HepG2 (cell line): ENCODE data around the gene FGA. TPM values are rescaled to one million over a fixed set of nuclear protein-coding genes. Genes with fewer than 3 reads are reported as not detected.

Experiments used
- FOSL1 ChIP-seq: sonication (generic); formaldehyde crosslinking; IDR thresholded peaks from 2 replicates; pipeline ENCODE4 v1.9.0; 2021; ENCODE audit warnings: missing genetic modification reagents, borderline replicate concordance
- FOXK2 ChIP-seq: fragments of 450-650 bp; IDR thresholded peaks from 2 replicates; pipeline ENCODE4 v1.6.1; 2016
- HDAC1 ChIP-seq: sonication (generic); formaldehyde crosslinking; IDR thresholded peaks from 2 replicates; pipeline ENCODE4 v1.5.1; 2020; ENCODE audit warnings: mild to moderate bottlenecking, missing genetic modification reagents
- KLF16 ChIP-seq, 2 experiments: sonication (generic) in 1 of 2; formaldehyde crosslinking in 1 of 2; IDR thresholded peaks; 2 replicates each; pipeline versions ENCODE4 v1.6.1 to v1.8.0; 2016 to 2023; ENCODE audit warnings: missing genetic modification reagents in 2 of 2, missing compliant biosample characterization in 1 of 2
- RXRB ChIP-seq: IDR thresholded peaks from 2 replicates; pipeline ENCODE4 v1.6.1; 2016; ENCODE audit warnings: borderline replicate concordance, missing genetic modification reagents, missing compliant biosample characterization
- SALL2 ChIP-seq: sonication (generic); formaldehyde crosslinking; IDR thresholded peaks from 2 replicates; pipeline ENCODE4 v1.8.1; 2023; ENCODE audit warnings: mild to moderate bottlenecking, missing genetic modification reagents, inconsistent platforms
- U2AF2 ChIP-seq: fragments of 200-400 bp; formaldehyde crosslinking; IDR thresholded peaks from 2 replicates; pipeline ENCODE4 v1.6.1; 2017; ENCODE audit warnings: low read depth, mild to moderate bottlenecking, low read length
- ZBTB7B ChIP-seq: sonication (generic); formaldehyde crosslinking; IDR thresholded peaks from 2 replicates; pipeline ENCODE4 v1.4.0; 2020; ENCODE audit warnings: missing genetic modification reagents
- ZMAT3 ChIP-seq: sonication (generic); formaldehyde crosslinking; conservative IDR thresholded peaks from 2 replicates; pipeline ENCODE4 v1.7.0; 2021; ENCODE audit warnings: missing genetic modification reagents
- ZMYM3 ChIP-seq: sonication (generic); formaldehyde crosslinking; IDR thresholded peaks from 2 replicates; pipeline ENCODE4 v1.5.1; 2020; ENCODE audit warnings: mild to moderate bottlenecking, missing genetic modification reagents
- ZNF160 ChIP-seq: sonication (generic); formaldehyde crosslinking; IDR thresholded peaks from 2 replicates; pipeline ENCODE4 v1.8.0; 2022; ENCODE audit warnings: mild to moderate bottlenecking, inconsistent platforms, missing genetic modification reagents
- ZNF562 ChIP-seq: sonication (generic); formaldehyde crosslinking; IDR thresholded peaks from 2 replicates; pipeline ENCODE4 v1.8.0; 2022; ENCODE audit warnings: missing genetic modification reagents, borderline replicate concordance
- polyA plus RNA-seq, 8 experiments: library from polyadenylated mRNA; depleted of rRNA in 3 of 8; stranded (reverse) in 7 of 8; unstranded in 1 of 8; fragments of >200 nt; fragmentation: Illumina TruSeq in 4 of 8; extraction: Trizol in 4 of 8; gene quantifications; 2 replicates each; pipeline versions ENCODE4 v1.2.1 to v1.2.3, GENCODE V29; 2011 to 2016; ENCODE audit warnings: low read depth in 4 of 8, missing spikeins in 1 of 8, mixed read lengths in 1 of 8; ENCODE audit not compliant: insufficient read depth in 1 of 8
- total RNA-seq, 5 experiments: library from RNA; depleted of rRNA; stranded (reverse); fragments of >200 nt; fragmentation: Illumina TruSeq; extraction: Trizol; gene quantifications; 2 replicates each; pipeline ENCODE4 v1.2.3, GENCODE V29; 2016; ENCODE audit warnings: low read depth in 1 of 5
- TF ChIP-seq, protein P1 (sequence below): sonication (generic); formaldehyde crosslinking; IDR thresholded peaks from 2 replicates; pipeline ENCODE4 v1.4.0; 2020; ENCODE audit warnings: missing genetic modification reagents
- TF ChIP-seq, protein P2 (sequence below): sonication (generic); formaldehyde crosslinking; IDR thresholded peaks from 2 replicates; pipeline ENCODE4 v1.4.0; 2020; ENCODE audit warnings: missing genetic modification reagents, borderline replicate concordance
- TF ChIP-seq, protein P3 (sequence below): sonication (generic); formaldehyde crosslinking; IDR thresholded peaks from 2 replicates; pipeline ENCODE4 v1.4.0; 2020; ENCODE audit warnings: mild to moderate bottlenecking, missing genetic modification reagents, borderline replicate concordance
- TF ChIP-seq, protein P4 (sequence below): sonication (generic); formaldehyde crosslinking; IDR thresholded peaks from 2 replicates; pipeline ENCODE4 v1.5.1; 2020; ENCODE audit warnings: missing genetic modification reagents, mild to moderate bottlenecking, borderline replicate concordance

FGA gene
- total and polyA plus RNA-seq, 2 of the 13 experiments (the other 11 are each of a cell fraction or from before 2014, with no cell fraction given): 640 to 1,523 TPM

GRCh38 chr4:154617820-154618317, 27.3 kb upstream of the FGA start (continued):
- TF ChIP-seq, protein P1, sequence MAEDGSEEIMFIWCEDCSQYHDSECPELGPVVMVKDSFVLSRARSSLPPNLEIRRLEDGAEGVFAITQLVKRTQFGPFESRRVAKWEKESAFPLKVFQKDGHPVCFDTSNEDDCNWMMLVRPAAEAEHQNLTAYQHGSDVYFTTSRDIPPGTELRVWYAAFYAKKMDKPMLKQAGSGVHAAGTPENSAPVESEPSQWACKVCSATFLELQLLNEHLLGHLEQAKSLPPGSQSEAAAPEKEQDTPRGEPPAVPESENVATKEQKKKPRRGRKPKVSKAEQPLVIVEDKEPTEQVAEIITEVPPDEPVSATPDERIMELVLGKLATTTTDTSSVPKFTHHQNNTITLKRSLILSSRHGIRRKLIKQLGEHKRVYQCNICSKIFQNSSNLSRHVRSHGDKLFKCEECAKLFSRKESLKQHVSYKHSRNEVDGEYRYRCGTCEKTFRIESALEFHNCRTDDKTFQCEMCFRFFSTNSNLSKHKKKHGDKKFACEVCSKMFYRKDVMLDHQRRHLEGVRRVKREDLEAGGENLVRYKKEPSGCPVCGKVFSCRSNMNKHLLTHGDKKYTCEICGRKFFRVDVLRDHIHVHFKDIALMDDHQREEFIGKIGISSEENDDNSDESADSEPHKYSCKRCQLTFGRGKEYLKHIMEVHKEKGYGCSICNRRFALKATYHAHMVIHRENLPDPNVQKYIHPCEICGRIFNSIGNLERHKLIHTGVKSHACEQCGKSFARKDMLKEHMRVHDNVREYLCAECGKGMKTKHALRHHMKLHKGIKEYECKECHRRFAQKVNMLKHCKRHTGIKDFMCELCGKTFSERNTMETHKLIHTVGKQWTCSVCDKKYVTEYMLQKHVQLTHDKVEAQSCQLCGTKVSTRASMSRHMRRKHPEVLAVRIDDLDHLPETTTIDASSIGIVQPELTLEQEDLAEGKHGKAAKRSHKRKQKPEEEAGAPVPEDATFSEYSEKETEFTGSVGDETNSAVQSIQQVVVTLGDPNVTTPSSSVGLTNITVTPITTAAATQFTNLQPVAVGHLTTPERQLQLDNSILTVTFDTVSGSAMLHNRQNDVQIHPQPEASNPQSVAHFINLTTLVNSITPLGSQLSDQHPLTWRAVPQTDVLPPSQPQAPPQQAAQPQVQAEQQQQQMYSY (CRISPR knock-in tag): no peak
- TF ChIP-seq FOSL1 (CRISPR knock-in tag) (peak; percentile 69; the same call in 1 of the 2 replicates), HDAC1 (CRISPR knock-in tag) (peak; percentile 98), ZMYM3 (no peak; the same call in 1 of the 2 replicates), ZMAT3 (no peak; the same call in 1 of the 2 replicates), ZNF160 (CRISPR knock-in tag) (no peak), ZBTB7B (peak; percentile 71; the same call in 1 of the 2 replicates), RXRB (CRISPR knock-in tag) (peak; percentile 99), KLF16 (CRISPR knock-in tag; IDR thresholded peaks at IDR 0.05) (peak in 1 of 2 experiments; percentile 93; a peak in 2 of 4 replicates), ZNF562 (no peak), FOXK2 (peak; percentile 93), SALL2 (CRISPR knock-in tag) (no peak), U2AF2 (no peak)
- TF ChIP-seq, protein P2, sequence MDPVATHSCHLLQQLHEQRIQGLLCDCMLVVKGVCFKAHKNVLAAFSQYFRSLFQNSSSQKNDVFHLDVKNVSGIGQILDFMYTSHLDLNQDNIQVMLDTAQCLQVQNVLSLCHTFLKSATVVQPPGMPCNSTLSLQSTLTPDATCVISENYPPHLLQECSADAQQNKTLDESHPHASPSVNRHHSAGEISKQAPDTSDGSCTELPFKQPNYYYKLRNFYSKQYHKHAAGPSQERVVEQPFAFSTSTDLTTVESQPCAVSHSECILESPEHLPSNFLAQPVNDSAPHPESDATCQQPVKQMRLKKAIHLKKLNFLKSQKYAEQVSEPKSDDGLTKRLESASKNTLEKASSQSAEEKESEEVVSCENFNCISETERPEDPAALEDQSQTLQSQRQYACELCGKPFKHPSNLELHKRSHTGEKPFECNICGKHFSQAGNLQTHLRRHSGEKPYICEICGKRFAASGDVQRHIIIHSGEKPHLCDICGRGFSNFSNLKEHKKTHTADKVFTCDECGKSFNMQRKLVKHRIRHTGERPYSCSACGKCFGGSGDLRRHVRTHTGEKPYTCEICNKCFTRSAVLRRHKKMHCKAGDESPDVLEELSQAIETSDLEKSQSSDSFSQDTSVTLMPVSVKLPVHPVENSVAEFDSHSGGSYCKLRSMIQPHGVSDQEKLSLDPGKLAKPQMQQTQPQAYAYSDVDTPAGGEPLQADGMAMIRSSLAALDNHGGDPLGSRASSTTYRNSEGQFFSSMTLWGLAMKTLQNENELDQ (CRISPR knock-in tag): peak; percentile 90; the same call in 1 of the 2 replicates
- TF ChIP-seq, protein P3, sequence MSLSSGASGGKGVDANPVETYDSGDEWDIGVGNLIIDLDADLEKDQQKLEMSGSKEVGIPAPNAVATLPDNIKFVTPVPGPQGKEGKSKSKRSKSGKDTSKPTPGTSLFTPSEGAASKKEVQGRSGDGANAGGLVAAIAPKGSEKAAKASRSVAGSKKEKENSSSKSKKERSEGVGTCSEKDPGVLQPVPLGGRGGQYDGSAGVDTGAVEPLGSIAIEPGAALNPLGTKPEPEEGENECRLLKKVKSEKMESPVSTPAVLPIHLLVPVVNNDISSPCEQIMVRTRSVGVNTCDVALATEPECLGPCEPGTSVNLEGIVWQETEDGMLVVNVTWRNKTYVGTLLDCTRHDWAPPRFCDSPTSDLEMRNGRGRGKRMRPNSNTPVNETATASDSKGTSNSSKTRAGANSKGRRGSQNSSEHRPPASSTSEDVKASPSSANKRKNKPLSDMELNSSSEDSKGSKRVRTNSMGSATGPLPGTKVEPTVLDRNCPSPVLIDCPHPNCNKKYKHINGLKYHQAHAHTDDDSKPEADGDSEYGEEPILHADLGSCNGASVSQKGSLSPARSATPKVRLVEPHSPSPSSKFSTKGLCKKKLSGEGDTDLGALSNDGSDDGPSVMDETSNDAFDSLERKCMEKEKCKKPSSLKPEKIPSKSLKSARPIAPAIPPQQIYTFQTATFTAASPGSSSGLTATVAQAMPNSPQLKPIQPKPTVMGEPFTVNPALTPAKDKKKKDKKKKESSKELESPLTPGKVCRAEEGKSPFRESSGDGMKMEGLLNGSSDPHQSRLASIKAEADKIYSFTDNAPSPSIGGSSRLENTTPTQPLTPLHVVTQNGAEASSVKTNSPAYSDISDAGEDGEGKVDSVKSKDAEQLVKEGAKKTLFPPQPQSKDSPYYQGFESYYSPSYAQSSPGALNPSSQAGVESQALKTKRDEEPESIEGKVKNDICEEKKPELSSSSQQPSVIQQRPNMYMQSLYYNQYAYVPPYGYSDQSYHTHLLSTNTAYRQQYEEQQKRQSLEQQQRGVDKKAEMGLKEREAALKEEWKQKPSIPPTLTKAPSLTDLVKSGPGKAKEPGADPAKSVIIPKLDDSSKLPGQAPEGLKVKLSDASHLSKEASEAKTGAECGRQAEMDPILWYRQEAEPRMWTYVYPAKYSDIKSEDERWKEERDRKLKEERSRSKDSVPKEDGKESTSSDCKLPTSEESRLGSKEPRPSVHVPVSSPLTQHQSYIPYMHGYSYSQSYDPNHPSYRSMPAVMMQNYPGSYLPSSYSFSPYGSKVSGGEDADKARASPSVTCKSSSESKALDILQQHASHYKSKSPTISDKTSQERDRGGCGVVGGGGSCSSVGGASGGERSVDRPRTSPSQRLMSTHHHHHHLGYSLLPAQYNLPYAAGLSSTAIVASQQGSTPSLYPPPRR (CRISPR knock-in tag): peak; percentile 100
- TF ChIP-seq, protein P4, sequence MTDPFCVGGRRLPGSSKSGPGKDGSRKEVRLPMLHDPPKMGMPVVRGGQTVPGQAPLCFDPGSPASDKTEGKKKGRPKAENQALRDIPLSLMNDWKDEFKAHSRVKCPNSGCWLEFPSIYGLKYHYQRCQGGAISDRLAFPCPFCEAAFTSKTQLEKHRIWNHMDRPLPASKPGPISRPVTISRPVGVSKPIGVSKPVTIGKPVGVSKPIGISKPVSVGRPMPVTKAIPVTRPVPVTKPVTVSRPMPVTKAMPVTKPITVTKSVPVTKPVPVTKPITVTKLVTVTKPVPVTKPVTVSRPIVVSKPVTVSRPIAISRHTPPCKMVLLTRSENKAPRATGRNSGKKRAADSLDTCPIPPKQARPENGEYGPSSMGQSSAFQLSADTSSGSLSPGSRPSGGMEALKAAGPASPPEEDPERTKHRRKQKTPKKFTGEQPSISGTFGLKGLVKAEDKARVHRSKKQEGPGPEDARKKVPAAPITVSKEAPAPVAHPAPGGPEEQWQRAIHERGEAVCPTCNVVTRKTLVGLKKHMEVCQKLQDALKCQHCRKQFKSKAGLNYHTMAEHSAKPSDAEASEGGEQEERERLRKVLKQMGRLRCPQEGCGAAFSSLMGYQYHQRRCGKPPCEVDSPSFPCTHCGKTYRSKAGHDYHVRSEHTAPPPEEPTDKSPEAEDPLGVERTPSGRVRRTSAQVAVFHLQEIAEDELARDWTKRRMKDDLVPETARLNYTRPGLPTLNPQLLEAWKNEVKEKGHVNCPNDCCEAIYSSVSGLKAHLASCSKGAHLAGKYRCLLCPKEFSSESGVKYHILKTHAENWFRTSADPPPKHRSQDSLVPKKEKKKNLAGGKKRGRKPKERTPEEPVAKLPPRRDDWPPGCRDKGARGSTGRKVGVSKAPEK (CRISPR knock-in tag): peak; percentile 94; the same call in 1 of the 2 replicates
